ENCODE data around the gene XIRP1. TPM values are rescaled to one million over a fixed set of nuclear protein-coding genes. Genes with fewer than 3 reads are reported as not detected.

Gene XIRP1
- total and polyA plus RNA-seq, 7 donors: 111 to 2,126 (median 601) TPM

- WGBS, 3 donors: 32 to 36% (median 34%) methylated on average over 6 to 7 of the region's 7 CpGs
- H3K27me3 ChIP-seq (ENCODE audit: insufficient read depth in 3 of 3, low read length in 2 of 3): no peaks in the 10 kb centered on the region
- peak overlapping the region; percentile 91 for H3K27ac ChIP-seq
- peaks cover 33% of the 10 kb centered on the region for H3K4me1 ChIP-seq
- ATAC-seq (peak; percentile 64 to 76 (median 72)), DNase-seq (peak; percentile 67 to 89)
- peaks cover 0 to 12% of the 10 kb centered on the region in 2 donors for H3K36me3 ChIP-seq (ENCODE audit: insufficient read depth in 1 of 2, low read depth in 1 of 2)
- no peak overlapping the region for H3K4me3 ChIP-seq
- H3K9me3 ChIP-seq: no peaks in the 10 kb centered on the region
- TF ChIP-seq, protein P1, sequence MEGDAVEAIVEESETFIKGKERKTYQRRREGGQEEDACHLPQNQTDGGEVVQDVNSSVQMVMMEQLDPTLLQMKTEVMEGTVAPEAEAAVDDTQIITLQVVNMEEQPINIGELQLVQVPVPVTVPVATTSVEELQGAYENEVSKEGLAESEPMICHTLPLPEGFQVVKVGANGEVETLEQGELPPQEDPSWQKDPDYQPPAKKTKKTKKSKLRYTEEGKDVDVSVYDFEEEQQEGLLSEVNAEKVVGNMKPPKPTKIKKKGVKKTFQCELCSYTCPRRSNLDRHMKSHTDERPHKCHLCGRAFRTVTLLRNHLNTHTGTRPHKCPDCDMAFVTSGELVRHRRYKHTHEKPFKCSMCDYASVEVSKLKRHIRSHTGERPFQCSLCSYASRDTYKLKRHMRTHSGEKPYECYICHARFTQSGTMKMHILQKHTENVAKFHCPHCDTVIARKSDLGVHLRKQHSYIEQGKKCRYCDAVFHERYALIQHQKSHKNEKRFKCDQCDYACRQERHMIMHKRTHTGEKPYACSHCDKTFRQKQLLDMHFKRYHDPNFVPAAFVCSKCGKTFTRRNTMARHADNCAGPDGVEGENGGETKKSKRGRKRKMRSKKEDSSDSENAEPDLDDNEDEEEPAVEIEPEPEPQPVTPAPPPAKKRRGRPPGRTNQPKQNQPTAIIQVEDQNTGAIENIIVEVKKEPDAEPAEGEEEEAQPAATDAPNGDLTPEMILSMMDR (IDR thresholded peaks at IDR 0.05): no peak
- intact Hi-C loops (cut with DNase I): loop anchor here (5.0 to 10.0 kb wide), 2 partner anchors 94 to 191 kb away; partner anchors contain the start of gene SLC25A38 (in 1 of the 2)
These were observed 996 bp upstream of the XIRP1 start for GRCh38 chr3:39193391-39193790.

- Histone ChIP-seq H3K27ac (peak overlapping the region; percentile 91), H3K36me3 (ENCODE audit: insufficient read depth in 1 of 2, low read depth in 1 of 2) (peaks cover 0 to 28% of the 10 kb centered on the region in 2 donors)
These were observed 622 bp downstream of the XIRP1 start for GRCh38 chr3:39191773-39192172.

GRCh38 chr3:39191111-39191510 is 1.3 kb downstream of the XIRP1 start:
- Histone ChIP-seq H3K27me3 (ENCODE audit: insufficient read depth in 3 of 3, low read length in 2 of 3) (no peaks in the 10 kb centered on the region), H3K27ac (peak overlapping the region; percentile 91), H3K9me3 (no peaks in the 10 kb centered on the region), H3K36me3 (ENCODE audit: insufficient read depth in 1 of 2, low read depth in 1 of 2) (peaks cover 0 to 35% of the 10 kb centered on the region in 2 donors), H3K4me1 (peaks cover 41% of the 10 kb centered on the region), H3K4me3 (peak overlapping the region; percentile 75)
- intact Hi-C loops (cut with DNase I): loop anchor here (5.0 to 10.0 kb wide), 2 partner anchors 96 to 194 kb away; partner anchors contain the start of gene SLC25A38 (in 1 of the 2)
- WGBS, 3 donors: 57 to 69% (median 63%) methylated on average over 1 of the region's 1 CpG
- ATAC-seq (no peak), DNase-seq (no peak)
- TF ChIP-seq, protein P1 (IDR thresholded peaks at IDR 0.05): no peak

More at GRCh38 chr3:39191773-39192172, 622 bp downstream of the XIRP1 start:
- Histone ChIP-seq H3K4me3 (peak overlapping the region; percentile 75), H3K27me3 (ENCODE audit: insufficient read depth in 3 of 3, low read length in 2 of 3) (no peaks in the 10 kb centered on the region), H3K9me3 (no peaks in the 10 kb centered on the region), H3K4me1 (peaks cover 42% of the 10 kb centered on the region)
- 39 to 41% (median 40%) methylated on average over 3 of the region's 3 CpGs for WGBS, 3 donors
- DNase-seq (no peak), ATAC-seq (peak in 2 of 4 donors; percentile 4 to 8)
- TF ChIP-seq, protein P1 (IDR thresholded peaks at IDR 0.05): no peak
- intact Hi-C loops (cut with DNase I): loop anchor here (1.0 to 10.0 kb wide), 3 partner anchors 40 to 193 kb away; partner anchors contain the start of gene SLC25A38 (in 1 of the 2)

DNA sequence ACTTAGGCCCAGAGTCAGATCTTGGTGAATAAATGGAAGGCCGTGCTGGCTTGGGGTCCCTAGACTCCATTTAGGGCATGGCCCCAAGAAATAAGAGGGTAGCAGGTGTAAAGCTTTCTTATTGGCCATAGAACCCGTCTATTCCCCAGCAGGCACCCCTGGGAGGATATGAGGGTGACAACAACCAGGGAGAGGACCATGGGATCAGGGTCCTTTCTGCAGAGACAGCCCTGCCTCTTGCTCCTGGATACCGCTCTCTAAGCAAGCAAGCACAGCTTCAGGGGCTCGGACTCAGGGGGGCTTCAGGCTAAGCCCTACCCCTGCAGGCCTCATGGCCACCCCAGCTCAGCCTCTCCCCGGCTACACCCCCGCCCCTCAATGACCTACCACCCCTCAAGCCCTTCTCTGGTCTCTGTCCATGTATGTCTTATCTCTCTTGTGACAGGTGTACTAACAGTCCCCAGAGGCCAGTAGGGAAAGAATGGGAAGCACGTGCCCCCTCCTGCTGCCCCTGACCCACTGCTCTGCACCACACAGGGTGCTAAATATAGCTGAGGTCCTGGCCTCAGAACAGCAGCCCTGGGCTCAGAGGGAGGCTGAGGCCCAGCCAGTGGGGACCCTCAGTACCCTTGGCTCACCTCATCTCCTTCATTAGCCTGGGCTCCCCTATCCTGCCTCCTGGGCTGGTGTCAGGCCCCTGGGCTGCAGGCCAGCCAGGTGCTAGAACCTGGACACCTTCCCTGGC is 1.9 kb downstream of the XIRP1 start:
- ATAC-seq (no peak), DNase-seq (no peak)
- intact Hi-C loops (cut with DNase I): loop anchor here (5.0 to 10.0 kb wide), 2 partner anchors 97 to 194 kb away; partner anchors contain the start of gene SLC25A38 (in 1 of the 2)
- TF ChIP-seq, protein P1 (IDR thresholded peaks at IDR 0.05): no peak
- Histone ChIP-seq H3K4me3 (peak overlapping the region; percentile 75), H3K27ac (peak overlapping the region; percentile 91), H3K36me3 (ENCODE audit: insufficient read depth in 1 of 2, low read depth in 1 of 2) (peaks cover 0 to 42% of the 10 kb centered on the region in 2 donors), H3K27me3 (ENCODE audit: insufficient read depth in 3 of 3, low read length in 2 of 3) (no peaks in the 10 kb centered on the region), H3K4me1 (peaks cover 45% of the 10 kb centered on the region), H3K9me3 (no peaks in the 10 kb centered on the region)
- WGBS, 3 donors: 30 to 59% (median 47%) methylated on average over 7 of the region's 7 CpGs

Measured in psoas muscle (tissue), 8 donors.